ENCODE results near the gene PLD6.
"Not testable (repeated sequence)": the region's sequence is repeated elsewhere in the genome, so short reads cannot be mapped to it uniquely, and the experiment has no call there.

PLD6 gene, protein sequence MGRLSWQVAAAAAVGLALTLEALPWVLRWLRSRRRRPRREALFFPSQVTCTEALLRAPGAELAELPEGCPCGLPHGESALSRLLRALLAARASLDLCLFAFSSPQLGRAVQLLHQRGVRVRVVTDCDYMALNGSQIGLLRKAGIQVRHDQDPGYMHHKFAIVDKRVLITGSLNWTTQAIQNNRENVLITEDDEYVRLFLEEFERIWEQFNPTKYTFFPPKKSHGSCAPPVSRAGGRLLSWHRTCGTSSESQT

DNA sequence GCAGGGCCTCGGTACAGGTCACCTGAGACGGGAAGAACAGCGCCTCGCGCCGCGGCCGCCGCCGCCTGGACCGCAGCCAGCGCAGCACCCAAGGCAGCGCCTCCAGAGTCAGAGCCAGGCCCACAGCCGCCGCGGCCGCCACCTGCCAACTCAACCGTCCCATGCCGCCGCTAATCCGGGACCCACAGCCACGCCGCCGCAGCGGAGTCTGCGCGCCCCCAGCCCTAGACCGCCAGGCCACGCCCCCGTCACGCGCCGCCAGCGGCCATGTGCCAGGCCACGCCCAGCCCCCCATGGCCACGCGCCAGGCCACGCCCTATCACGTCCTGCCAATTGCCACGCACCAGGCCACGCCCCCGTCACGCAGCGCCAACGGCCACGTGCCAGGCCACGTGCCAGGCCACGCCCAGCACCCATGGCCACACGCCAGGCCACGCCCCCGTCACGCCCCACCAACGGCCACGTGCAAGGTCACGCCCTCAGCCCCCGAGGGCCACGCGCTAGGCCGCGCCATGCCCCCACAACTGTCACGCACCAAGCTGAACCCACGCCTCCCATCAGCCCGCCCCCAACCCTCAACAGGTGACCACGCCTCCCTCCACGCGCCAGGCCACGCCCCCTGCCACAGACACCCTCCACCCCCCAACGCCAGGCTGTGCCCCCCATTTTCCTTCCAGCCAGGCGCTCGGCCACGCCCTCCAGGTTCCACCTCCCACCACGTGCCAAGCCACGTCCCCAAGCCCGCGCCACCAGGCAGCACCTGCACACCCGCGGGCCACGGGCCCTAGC is at the start of gene PLD6:
Gene PLD6, minus strand, starts transcription at position 210 of the 789 bp plus-strand sequence. Its CDS starts 47 bp downstream, at position 163.
- H4K20me1 ChIP-seq (ENCODE audit: insufficient read depth, low read length, poor library complexity, severe bottlenecking) = peaks cover 28% of the 10 kb centered on the region
- H3K4me2 ChIP-seq (ENCODE audit: low read depth, low read length, poor library complexity, severe bottlenecking) = peak within 1 kb of the TSS; percentile 88
- H2AFZ ChIP-seq (ENCODE audit: low read length) = peak within 1 kb of the TSS; percentile 87
- TF ChIP-seq, protein P1, sequence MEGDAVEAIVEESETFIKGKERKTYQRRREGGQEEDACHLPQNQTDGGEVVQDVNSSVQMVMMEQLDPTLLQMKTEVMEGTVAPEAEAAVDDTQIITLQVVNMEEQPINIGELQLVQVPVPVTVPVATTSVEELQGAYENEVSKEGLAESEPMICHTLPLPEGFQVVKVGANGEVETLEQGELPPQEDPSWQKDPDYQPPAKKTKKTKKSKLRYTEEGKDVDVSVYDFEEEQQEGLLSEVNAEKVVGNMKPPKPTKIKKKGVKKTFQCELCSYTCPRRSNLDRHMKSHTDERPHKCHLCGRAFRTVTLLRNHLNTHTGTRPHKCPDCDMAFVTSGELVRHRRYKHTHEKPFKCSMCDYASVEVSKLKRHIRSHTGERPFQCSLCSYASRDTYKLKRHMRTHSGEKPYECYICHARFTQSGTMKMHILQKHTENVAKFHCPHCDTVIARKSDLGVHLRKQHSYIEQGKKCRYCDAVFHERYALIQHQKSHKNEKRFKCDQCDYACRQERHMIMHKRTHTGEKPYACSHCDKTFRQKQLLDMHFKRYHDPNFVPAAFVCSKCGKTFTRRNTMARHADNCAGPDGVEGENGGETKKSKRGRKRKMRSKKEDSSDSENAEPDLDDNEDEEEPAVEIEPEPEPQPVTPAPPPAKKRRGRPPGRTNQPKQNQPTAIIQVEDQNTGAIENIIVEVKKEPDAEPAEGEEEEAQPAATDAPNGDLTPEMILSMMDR (conservative IDR thresholded peaks at IDR 0.05; ENCODE audit: low read length) = no peak
- TF ChIP-seq EZH2phosphoT487 (IDR thresholded peaks at IDR 0.05; ENCODE audit: borderline replicate concordance) = no peak
- peak within 1 kb of the TSS; percentile 87 for H3K9ac ChIP-seq (ENCODE audit: low read depth, low read length, poor library complexity, severe bottlenecking)
- H3K9me2 ChIP-seq (replicated peaks; ENCODE audit: low read depth, low read length) = no peaks in the 10 kb centered on the region
- H3K79me2 ChIP-seq (ENCODE audit: insufficient read depth, low read length) = peaks cover 31% of the 10 kb centered on the region; the same call in 1 of the 2 replicates
- no peaks in the 10 kb centered on the region for H3K9me3 ChIP-seq (ENCODE audit: insufficient read depth, low read depth, low read length)
- H3K27me3 ChIP-seq (ENCODE audit: insufficient read depth, low read length, poor library complexity, severe bottlenecking) = no peaks in the 10 kb centered on the region
- peaks cover 13% of the 10 kb centered on the region for H3F3A ChIP-seq (ENCODE audit: low read depth)
- peak within 1 kb of the TSS; percentile 92 for H3K4me3 ChIP-seq (ENCODE audit: low read length, poor library complexity, severe bottlenecking)
- H3K36me3 ChIP-seq (ENCODE audit: insufficient read depth, low read length) = peaks cover 6% of the 10 kb centered on the region; the same call in 1 of the 2 replicates
- peaks cover 26% of the 10 kb centered on the region for H3K4me1 ChIP-seq (ENCODE audit: insufficient read depth, low read length, poor library complexity, severe bottlenecking)

DNA sequence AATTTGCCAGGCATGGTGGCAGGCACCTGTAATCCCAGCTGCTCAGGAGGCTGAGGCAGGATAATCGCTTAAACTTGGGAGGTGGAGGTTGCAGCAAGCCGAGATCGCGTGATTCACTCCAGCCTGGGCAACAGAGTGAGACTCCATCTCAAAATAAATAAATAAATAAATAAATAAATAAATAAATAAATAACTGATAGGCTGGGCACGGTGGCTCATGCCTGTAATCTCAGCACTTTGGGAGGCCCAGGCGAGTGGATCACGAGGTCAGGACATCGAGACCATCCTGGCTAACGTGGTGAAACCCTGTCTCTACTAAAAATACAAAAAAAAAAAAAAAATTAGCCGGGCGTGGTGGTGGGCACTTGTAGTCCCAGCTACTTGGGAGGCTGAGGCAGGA is 49.6 kb upstream of the PLD6 start:
- not testable (repeated sequence) for H3K4me2 ChIP-seq (ENCODE audit: low read depth, low read length, poor library complexity, severe bottlenecking); H3K4me1 ChIP-seq (ENCODE audit: insufficient read depth, low read length, poor library complexity, severe bottlenecking); H3K9ac ChIP-seq (ENCODE audit: low read depth, low read length, poor library complexity, severe bottlenecking); H3K4me3 ChIP-seq (ENCODE audit: low read length, poor library complexity, severe bottlenecking); H3K9me3 ChIP-seq (ENCODE audit: insufficient read depth, low read depth, low read length); H3K9me2 ChIP-seq (replicated peaks; ENCODE audit: low read depth, low read length); H3K27me3 ChIP-seq (ENCODE audit: insufficient read depth, low read length, poor library complexity, severe bottlenecking); H2AFZ ChIP-seq (ENCODE audit: low read length); H3F3A ChIP-seq (ENCODE audit: low read depth); H3K79me2 ChIP-seq (ENCODE audit: insufficient read depth, low read length); H4K20me1 ChIP-seq (ENCODE audit: insufficient read depth, low read length, poor library complexity, severe bottlenecking)
- peaks cover 76% of the 10 kb centered on the region for H3K36me3 ChIP-seq (ENCODE audit: insufficient read depth, low read length)

DNA sequence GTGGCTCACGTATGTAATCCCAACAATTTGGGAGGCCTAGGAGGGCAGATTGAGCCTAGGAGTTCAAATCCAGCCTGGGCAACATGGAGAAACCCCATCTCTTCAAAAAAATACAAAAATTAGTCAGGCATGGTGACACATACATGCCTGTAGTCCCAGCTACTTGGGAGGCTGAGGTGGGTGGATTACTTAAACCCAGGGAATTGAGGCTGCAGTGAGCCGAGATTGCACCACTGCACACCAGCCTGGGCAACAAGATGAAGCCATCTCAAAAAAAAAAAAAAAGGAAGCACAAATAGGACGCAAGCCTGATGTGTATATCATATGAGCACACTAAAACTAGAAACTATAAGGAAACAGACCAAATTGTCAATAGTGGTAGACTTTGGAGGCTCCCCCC is 47.9 kb upstream of the PLD6 start:
- Histone ChIP-seq H3F3A (ENCODE audit: low read depth) (no peaks in the 10 kb centered on the region), H3K4me2 (ENCODE audit: low read depth, low read length, poor library complexity, severe bottlenecking) (no peak overlapping the region), H3K36me3 (ENCODE audit: insufficient read depth, low read length) (peaks cover 70% of the 10 kb centered on the region), H3K9ac (ENCODE audit: low read depth, low read length, poor library complexity, severe bottlenecking) (no peak overlapping the region), H3K79me2 (ENCODE audit: insufficient read depth, low read length) (no peaks in the 10 kb centered on the region), H3K9me3 (ENCODE audit: insufficient read depth, low read depth, low read length) (no peaks in the 10 kb centered on the region), H4K20me1 (ENCODE audit: insufficient read depth, low read length, poor library complexity, severe bottlenecking) (peaks cover 4% of the 10 kb centered on the region), H3K27me3 (ENCODE audit: insufficient read depth, low read length, poor library complexity, severe bottlenecking) (no peaks in the 10 kb centered on the region), H3K4me1 (ENCODE audit: insufficient read depth, low read length, poor library complexity, severe bottlenecking) (no peaks in the 10 kb centered on the region), H3K9me2 (replicated peaks; ENCODE audit: low read depth, low read length) (no peaks in the 10 kb centered on the region), H2AFZ (ENCODE audit: low read length) (no peak overlapping the region), H3K4me3 (ENCODE audit: low read length, poor library complexity, severe bottlenecking) (no peak overlapping the region)
- TF ChIP-seq EZH2phosphoT487 (IDR thresholded peaks at IDR 0.05; ENCODE audit: borderline replicate concordance) = no peak
- TF ChIP-seq, protein P1 (conservative IDR thresholded peaks at IDR 0.05; ENCODE audit: low read length) = no peak

All from Loucy (cell line).